HG03439 (cell line): ENCODE results near the gene PCDH18.
"Not testable (repeated sequence)": the region's sequence is repeated elsewhere in the genome, so short reads cannot be mapped to it uniquely, and the experiment has no call there.

Experiments used
- ATAC-seq: cut with Tn5 transposase; IDR thresholded peaks from one replicate; pipeline ENCODE4 v1.9.1; 2021; ENCODE audit warnings: mild to moderate bottlenecking, moderate library complexity; ENCODE audit not compliant: unreplicated experiment

The PCDH18 gene

DNA sequence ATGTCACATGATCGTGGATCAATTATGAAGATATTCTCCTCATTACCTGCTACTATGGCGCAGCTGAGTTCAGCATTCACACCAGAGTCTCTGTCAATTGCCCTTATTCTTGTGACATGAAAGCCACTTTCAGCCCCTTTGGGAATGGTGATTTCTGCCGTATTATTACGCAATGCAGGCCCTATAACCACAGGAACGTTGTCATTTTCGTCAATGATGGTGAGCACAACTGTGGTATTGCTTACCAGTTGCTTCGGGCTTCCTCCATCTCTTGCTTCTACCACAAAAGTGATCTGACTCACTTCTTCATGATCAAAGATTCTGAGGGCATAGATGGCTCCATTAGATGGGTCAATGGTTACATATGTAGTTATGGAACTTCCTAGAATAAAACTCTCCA, 2.1 kb downstream of the PCDH18 start:
- no peak for ATAC-seq

GRCh38 chr4:137529432-137529831, 2.9 kb downstream of the PCDH18 start:
- ATAC-seq: no peak

DNA sequence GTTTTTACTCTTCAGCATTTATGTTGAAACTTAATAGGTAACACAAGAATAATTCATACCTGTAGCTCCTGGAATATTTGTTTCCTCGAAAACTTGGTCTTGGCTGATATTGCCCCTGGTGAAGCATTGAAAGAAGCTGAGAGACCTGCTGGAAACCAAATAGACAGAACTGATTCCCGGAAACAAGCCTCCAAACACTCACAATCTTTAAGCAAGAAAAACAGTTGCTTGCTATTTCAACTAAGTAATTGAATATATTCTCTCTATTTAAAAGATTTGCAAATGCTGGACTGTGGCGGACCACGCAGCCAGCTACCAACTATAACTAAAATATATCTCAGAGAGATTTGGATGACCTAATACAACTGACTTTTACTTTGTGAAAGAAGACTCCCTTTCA, 3.6 kb downstream of the PCDH18 start:
- no peak for ATAC-seq

DNA sequence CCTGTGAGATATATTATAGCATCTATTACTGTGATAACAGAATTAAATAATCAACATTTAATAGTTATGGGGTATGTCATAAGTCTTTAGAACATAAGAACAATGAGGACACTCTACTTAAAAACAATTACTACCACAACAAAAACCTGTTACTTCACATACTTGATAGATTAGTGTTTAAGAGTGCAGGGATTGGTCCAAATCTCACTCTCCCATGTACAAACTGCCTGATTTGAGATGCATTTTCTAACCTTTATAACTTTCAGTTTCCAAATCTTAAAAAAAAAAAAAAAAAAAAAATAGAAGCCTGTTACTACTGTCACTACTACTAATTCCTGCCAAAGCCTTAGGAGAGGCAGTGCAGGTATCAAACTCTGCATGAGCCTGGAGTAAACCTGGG, 5.6 kb downstream of the PCDH18 start:
- no peak for ATAC-seq

- ATAC-seq: no peak
Measured at GRCh38 chr4:137524725-137525369, 7.4 kb downstream of the PCDH18 start.

GRCh38 chr4:137523329-137523728, 9.0 kb downstream of the PCDH18 start:
- ATAC-seq: no peak

DNA sequence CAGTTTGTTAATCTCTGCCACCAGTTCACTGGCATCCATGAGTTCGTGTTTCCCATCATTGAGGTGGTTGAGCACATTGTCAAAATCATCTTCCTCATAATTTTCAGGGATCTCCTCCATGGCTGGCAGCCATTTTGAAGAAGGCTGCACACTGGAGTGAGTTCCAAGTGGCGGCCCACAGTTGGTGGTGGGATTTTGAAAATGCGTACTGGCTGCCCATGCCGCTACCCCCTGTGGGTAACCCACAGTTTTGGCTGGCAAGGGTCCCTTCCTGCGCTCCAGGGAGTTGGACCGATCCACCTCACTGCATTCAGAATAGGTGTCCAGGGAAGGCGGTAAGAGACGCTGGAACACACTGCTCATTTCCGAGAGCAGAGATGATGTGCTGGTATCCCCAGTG, 11.2 kb downstream of the PCDH18 start:
- no peak for ATAC-seq

DNA sequence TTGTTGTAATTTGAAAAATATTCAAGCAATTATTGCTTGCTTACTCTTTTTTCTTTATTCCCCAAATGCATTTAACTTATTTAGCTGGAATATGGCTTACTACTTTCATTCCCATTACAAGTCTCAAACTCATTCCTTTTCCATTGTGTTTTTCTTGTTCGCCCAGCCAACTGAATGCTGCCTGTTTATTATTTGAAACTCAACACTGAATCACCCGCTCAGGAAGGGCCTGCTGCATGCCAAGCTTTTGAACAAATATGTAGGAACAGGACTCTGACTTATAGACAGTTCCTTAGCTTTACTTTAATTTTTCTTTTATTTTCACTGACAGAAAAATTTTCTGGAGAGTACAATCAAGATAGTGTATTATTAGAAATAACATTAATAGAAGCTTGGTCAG, 12.9 kb downstream of the PCDH18 start:
- ATAC-seq: no peak

GRCh38 chr4:137517323-137517722, 15.0 kb downstream of the PCDH18 start:
- not testable (repeated sequence) for ATAC-seq

DNA sequence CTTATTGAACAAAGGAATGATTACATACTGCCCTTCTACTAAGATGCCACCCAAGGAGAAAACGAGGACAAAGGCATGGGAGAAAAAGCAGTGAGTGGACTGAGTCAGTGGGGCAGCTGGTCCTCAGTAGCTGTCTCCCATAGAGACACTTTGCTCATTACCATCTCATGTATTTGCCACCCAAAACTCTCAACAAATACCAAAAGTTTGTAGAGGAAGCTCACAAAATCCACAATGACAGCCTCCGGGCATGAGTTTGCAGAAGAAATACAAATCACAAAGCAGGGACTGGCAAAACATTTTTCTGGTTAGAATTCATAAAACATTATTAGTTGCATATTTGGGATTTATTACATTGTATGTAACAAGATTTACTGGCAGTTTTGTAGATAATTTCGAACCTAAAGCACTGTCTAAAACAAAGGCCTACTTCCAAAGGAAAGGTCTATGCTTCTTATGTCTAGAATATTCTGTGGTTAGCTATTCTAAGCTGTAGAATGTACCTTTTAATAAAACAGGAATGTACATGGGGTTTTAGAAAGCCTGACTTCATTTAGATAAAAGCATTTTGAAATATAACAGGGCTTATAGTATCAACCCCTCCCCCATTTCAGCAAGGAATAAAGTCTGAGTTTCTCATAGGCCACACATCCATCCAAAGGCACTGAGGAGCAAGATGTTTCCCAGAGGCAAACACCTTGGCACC, 17.7 kb downstream of the PCDH18 start:
- ATAC-seq: no peak

- no peak for ATAC-seq
Measured at GRCh38 chr4:137510557-137511265, 21.6 kb downstream of the PCDH18 start.

GRCh38 chr4:137509855-137510282, 22.4 kb downstream of the PCDH18 start:
- no peak for ATAC-seq

DNA sequence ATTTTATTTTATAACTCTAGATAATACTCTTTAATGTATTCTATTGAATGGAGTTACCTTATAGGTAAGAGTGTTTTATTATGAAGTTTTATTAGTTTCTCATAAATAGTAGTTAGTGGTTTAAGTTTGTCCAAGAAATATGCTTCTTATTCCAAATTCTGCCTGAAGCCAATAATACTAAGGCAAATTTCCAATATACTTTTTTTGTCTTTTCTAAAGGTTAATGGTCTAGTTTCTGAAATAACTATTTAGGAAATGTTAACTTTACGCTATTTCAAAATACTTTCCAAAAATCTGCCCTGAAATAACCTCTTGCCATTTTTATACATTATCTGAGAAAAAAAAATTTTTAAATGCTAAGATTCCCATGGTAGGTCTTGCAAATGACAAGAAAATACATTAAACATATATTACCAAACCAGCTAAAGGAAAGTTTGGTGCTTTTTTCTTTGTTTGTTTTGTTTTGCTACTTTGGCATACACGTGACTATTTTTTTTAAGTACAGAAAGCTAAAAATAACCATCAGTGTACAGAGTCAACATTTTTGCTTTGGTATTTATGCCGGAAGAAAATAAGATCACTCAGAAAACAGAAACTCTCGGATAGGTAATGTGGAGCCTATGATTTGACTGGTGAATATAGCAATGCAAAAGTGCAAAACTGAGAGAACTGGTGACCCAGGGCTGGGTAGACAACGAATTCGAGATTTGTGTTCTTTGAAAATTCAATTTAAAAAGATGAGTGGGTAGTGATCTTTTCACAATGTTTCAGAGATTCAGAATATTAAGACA, 29.8 kb downstream of the PCDH18 start:
- ATAC-seq: no peak

DNA sequence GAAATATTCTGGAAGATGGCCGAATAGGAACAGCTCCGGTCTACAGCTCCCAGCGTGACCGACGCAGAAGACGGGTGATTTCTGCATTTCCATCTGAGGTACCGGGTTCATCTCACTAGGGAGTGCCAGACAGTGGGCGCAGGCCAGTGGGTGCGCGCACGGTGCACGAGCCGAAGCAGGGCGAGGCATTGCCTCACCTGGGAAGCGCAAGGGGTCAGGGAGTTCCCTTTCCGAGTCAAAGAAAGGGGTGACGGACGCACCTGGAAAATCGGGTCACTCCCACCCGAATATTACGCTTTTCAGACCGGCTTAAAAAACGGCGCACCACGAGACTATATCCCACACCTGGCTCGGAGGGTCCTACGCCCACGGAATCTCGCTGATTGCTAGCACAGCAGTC, 36.0 kb downstream of the PCDH18 start:
- ATAC-seq: not testable (repeated sequence)

DNA sequence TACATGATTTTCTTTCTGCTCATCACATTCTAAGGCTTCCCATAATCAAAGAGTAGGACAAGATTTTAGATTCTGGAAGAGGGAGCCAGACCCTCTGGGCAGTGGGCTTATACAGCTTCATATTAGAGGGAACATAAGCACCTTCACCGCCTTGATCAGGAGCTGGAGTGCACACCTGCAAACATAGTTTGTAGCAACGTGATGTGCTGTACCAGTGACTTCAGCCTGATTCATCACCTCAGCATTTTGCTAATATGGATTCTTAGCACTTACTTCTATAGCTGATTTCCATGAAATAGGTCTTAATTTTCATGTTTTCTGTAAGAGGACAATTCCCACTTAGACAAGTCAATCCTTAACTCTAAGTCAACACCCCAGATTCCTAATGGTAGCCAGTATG, 36.7 kb downstream of the PCDH18 start:
- ATAC-seq: no peak

DNA sequence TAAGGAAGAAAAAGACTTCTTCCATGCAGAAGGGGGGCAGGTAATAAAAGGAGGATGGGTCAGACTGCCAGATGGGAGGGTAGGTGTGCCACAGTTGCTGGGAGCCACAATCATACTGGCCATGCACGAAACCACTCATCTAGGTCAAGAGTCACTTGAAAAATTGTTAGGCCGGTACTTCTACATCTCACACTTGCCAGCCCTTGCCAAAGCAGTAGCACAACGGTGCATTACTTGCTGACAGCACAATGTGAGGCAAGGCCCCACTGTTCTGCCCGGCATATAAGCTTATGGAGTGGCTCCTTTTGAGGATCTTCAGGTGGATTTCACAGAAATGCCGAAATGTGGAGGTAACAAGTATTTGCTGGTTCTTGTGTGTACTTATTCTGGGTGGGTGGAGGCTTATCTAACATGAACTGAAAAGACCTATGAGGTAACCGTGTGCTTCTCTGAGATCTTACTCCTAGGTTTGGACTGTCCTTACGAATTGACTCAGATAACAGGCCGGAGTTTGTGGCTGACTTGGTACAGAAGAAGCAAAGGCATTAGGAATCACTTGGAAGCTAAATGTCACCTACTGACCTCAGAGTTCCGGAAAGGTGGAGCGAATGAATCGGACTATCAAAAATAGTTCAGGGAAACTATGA, 48.9 kb downstream of the PCDH18 start:
- not testable (repeated sequence) for ATAC-seq

DNA sequence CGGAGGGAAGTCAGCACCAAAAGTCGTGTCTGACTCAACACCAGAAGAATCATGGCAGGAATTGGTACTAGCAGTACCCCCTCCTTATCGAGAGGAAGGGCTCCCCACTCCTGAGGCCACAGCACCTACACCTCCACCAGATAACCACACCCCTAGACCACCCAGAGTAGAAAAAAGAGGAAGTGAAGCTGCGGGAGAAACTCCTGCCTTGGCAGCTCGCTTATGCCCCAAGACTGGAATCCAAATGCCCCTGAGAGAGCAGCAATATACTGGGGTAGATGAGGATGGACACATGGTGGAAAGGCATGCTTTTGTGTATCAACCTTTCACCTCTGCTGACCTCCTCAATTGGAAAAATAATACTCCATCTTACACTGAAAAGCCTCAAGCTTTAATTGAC, 52.6 kb downstream of the PCDH18 start:
- ATAC-seq: not testable (repeated sequence)

DNA sequence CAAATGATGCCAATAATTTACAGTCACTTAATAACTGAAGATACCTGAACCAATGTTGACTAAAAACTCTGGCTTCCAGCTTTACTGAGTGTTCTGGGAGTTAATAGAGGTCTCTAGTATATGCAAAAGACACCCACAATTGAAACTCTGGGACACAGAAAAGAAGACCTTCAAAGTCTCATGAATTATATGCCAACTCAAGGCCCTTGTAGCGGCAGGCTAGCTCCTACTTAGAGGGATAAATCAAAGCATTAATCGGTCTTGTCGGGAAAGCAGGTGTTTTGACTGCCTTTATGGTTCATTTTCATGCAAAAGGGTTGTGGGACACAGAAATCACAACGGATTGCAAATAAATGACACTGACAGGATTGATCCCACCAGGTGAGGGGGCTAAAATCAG, 55.9 kb downstream of the PCDH18 start:
- no peak for ATAC-seq

DNA sequence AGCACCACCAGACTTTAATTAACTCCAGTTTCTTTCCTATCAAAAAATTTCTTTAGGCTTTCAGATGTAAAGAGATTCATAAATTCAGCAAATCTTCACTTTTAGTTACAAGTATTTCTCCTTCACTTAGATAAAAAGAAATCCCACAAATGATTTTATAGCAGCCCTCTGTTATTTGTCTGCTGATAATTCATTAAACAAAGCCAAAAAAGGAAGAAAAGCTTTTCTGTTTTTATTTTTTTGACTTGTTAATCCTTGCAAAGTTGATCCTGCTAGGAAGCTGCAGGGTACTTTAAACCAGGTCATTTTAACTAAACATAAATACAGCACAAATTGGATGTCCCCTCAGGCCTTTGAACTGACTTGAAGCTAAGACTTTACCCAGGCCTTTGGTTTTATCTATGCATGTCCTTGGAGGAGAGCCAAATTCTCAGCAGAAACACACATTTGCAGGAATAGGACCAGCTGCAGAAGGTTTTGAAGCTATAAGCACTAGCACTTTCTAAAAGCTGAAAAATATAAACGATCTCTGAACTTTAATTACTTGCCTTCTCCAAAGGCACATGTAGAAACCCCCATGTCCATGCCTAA, 57.5 kb downstream of the PCDH18 start:
- ATAC-seq: no peak

GRCh38 chr4:137471895-137472294, 60.4 kb downstream of the PCDH18 start:
- ATAC-seq: no peak
